Gastroesophageal sphincter (tissue), 4 donors: ENCODE data around the gene SMARCA1. TPM values are rescaled to one million over a fixed set of nuclear protein-coding genes. Genes with fewer than 3 reads are reported as not detected.

Source experiments
- ATAC-seq: fragments of 150-250 bp; one replicate; pipeline ENCODE4 v1.9.1; 2016; ENCODE audit warnings: mild to moderate bottlenecking, moderate library complexity
- H3K27ac ChIP-seq, 4 donors: fragments of 200-600 bp; sonication (generic) in 3 of 4; 1 replicate in 3 of 4; 2 replicates in 1 of 4; pipeline ENCODE4 v1.5.1; 2016 to 2019
- H3K27me3 ChIP-seq: fragments of 200-600 bp; sonication (generic); one replicate; pipeline ENCODE4 v1.5.1; 2019
- H3K36me3 ChIP-seq, 2 donors: fragments of 200-600 bp; sonication (generic); one replicate each; pipeline ENCODE4 v1.5.1; 2019; ENCODE audit warnings: control low read depth in 1 of 2
- H3K4me1 ChIP-seq, 3 donors: fragments of 200-600 bp; sonication (generic); 1 replicate in 2 of 3; 2 replicates in 1 of 3; pipeline ENCODE4 v1.5.1; 2016 to 2019; ENCODE audit warnings: control low read depth in 2 of 3
- H3K4me3 ChIP-seq, 2 donors: fragments of 200-600 bp; sonication (generic); one replicate each; pipeline ENCODE4 v1.5.1; 2019; ENCODE audit warnings: mild to moderate bottlenecking in 1 of 2, moderate library complexity in 1 of 2
- H3K9me3 ChIP-seq, 3 donors: fragments of 200-600 bp; sonication (generic); one replicate each; pipeline ENCODE4 v1.5.1; 2017 to 2019; ENCODE audit warnings: control low read depth in 2 of 3
- EP300 ChIP-seq: sonication (generic); formaldehyde crosslinking; IDR thresholded peaks from one replicate; pipeline ENCODE4 v1.6.1; 2017; ENCODE audit warnings: antibody characterized with exemption, mild to moderate bottlenecking
- POLR2A ChIP-seq, 2 donors: fragments of 450-650 bp; IDR thresholded peaks; one replicate each; pipeline ENCODE4 v1.6.1; 2017; ENCODE audit warnings: antibody characterized with exemption in 2 of 2, mild to moderate bottlenecking in 2 of 2, moderate library complexity in 1 of 2
- POLR2AphosphoS5 ChIP-seq: sonication (generic); formaldehyde crosslinking; IDR thresholded peaks from one replicate; pipeline ENCODE4 v1.6.1; 2017; ENCODE audit warnings: antibody characterized with exemption
- WGBS, 2 donors: methylation state at CpG; one replicate each; pipeline ENCODE4 v1.1.5; 2018; ENCODE audit warnings: low coverage in 1 of 2; 5-methylcytosine and 5-hydroxymethylcytosine counted together
- total RNA-seq, 4 donors: library from RNA; depleted of rRNA; stranded (reverse); fragments of >200 nt; gene quantifications; one replicate each; pipeline ENCODE4 v1.1.0, GENCODE V29; 2016
- TF ChIP-seq, protein P1 (sequence below), 4 experiments: fragments of 200-600 bp in 2 of 4; fragments of 450-650 bp in 2 of 4; sonication (generic) in 1 of 4; IDR thresholded peaks; one replicate each; pipeline ENCODE4 v1.5.1; 2017 to 2019; ENCODE audit warnings: antibody characterized with exemption in 4 of 4, mild to moderate bottlenecking in 2 of 4, moderate library complexity in 2 of 4

SMARCA1 gene
- total RNA-seq, 4 donors from 2014 or later: 55.4 to 91.7 (median 64.1) TPM

DNA sequence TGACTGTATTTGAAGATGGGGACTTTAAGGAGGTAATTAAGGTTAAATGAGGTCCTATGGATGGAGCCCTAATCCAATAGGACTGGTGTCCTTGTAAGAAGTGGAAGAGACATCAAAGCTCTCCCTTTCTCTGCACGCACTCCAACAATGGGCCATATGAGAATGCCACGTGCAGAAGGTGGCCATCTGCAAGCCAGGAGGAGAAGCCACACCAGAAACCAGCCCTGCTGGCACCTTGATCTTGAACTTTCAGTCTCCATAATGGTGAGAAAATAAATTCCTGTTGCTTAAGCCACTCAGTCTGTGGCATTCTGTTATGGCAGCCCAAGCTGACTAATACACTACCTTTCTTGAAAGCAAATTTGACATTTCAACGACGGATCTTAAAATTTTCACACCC lies 73.2 kb downstream of the SMARCA1 start:
- 46% methylated on average over 4 of the region's 4 CpGs; no CpG with 5 or more reads in 1 of the 2 donors for WGBS, 2 donors
- no peak for ATAC-seq
- Histone ChIP-seq H3K9me3 (no peaks in the 10 kb centered on the region), H3K27ac (no peak overlapping the region), H3K36me3 (no peaks in the 10 kb centered on the region), H3K4me1 (no peaks in the 10 kb centered on the region), H3K4me3 (no peak overlapping the region), H3K27me3 (no peaks in the 10 kb centered on the region)
- TF ChIP-seq POLR2AphosphoS5: no peak
- no peak for TF ChIP-seq POLR2A (IDR thresholded peaks at IDR 0.05)
- TF ChIP-seq EP300: no peak
- TF ChIP-seq, protein P1, sequence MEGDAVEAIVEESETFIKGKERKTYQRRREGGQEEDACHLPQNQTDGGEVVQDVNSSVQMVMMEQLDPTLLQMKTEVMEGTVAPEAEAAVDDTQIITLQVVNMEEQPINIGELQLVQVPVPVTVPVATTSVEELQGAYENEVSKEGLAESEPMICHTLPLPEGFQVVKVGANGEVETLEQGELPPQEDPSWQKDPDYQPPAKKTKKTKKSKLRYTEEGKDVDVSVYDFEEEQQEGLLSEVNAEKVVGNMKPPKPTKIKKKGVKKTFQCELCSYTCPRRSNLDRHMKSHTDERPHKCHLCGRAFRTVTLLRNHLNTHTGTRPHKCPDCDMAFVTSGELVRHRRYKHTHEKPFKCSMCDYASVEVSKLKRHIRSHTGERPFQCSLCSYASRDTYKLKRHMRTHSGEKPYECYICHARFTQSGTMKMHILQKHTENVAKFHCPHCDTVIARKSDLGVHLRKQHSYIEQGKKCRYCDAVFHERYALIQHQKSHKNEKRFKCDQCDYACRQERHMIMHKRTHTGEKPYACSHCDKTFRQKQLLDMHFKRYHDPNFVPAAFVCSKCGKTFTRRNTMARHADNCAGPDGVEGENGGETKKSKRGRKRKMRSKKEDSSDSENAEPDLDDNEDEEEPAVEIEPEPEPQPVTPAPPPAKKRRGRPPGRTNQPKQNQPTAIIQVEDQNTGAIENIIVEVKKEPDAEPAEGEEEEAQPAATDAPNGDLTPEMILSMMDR (IDR thresholded peaks at IDR 0.05): no peak

DNA sequence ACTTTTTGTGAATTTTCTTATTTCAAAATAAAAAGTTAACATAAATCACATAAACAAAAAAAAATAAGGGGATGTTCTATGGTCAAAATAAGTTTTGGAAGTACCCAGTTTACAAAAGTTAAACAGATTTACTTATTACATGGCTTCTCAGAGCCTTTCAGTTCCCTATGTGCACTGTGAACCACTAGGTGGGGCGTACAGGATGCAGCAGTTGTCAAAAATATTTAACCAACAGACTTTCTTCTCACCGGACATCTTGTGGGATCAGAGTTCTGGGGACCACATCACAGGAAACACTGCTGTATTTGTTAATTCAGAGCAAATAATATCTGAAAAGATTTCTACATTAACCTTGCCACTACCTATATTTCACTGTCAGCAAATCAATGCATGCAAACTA lies 74.1 kb downstream of the SMARCA1 start:
- H3K27me3 ChIP-seq: no peaks in the 10 kb centered on the region
- no peak overlapping the region for H3K4me3 ChIP-seq
- no peaks in the 10 kb centered on the region for H3K4me1 ChIP-seq
- 48 to 60% methylated on average over 2 of the region's 2 CpGs for WGBS, 2 donors
- H3K27ac ChIP-seq: no peak overlapping the region
- no peak for ATAC-seq
- TF ChIP-seq, protein P1 (IDR thresholded peaks at IDR 0.05): no peak
- TF ChIP-seq POLR2A (IDR thresholded peaks at IDR 0.05) (no peak), POLR2AphosphoS5 (no peak), EP300 (no peak)
- no peaks in the 10 kb centered on the region for H3K9me3 ChIP-seq
- no peaks in the 10 kb centered on the region for H3K36me3 ChIP-seq

DNA sequence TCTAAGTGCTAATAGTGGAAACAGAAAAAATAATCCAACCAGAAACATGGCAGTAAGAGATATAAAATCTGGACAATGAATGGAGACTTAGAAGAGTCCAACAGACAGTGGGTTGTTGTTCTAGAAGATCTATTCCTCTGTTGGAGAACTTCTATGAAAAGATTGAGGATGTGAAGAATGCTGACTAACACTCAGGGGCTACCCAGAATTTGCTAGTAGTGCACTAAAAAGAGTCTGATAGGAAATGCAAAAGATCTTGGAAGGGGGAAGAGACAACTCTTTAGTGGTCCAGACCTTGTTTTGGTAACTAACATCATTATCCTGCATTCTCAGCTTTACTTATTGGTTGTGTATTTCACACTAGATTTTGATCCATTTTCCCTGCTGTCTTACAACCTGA lies 77.9 kb downstream of the SMARCA1 start:
- no peak for TF ChIP-seq POLR2AphosphoS5
- TF ChIP-seq POLR2A (IDR thresholded peaks at IDR 0.05): no peak
- TF ChIP-seq, protein P1 (IDR thresholded peaks at IDR 0.05): no peak
- no peak for TF ChIP-seq EP300
- Histone ChIP-seq H3K36me3 (peaks cover 0 to 7% of the 10 kb centered on the region in 2 donors), H3K27me3 (no peaks in the 10 kb centered on the region), H3K4me3 (no peak overlapping the region), H3K9me3 (no peaks in the 10 kb centered on the region), H3K27ac (no peak overlapping the region), H3K4me1 (no peaks in the 10 kb centered on the region)
- ATAC-seq: no peak

DNA sequence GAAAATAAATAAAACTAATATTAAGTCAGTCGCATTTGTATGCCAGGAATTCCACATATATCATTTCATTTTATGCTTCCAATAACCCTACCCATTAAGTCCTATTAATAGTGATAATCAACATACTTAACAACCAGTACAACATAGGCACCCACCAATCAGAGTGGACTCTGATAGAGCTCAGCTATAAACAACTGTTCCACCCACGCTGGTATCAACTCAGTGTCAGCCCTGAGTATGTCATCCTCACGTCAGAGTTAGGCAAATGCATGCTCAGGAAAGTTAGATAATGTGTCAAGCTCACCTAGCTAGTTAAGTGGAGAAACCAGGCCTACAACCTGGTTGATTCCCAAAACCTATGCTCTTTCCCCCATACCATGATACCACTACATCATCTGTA lies 89.3 kb downstream of the SMARCA1 start:
- no peak for ATAC-seq
- TF ChIP-seq, protein P1 (IDR thresholded peaks at IDR 0.05): no peak
- TF ChIP-seq POLR2A (IDR thresholded peaks at IDR 0.05): no peak
- no peak for TF ChIP-seq POLR2AphosphoS5
- no peak for TF ChIP-seq EP300
- 67 to 78% methylated on average over 1 to 3 of the region's 3 CpGs for WGBS, 2 donors

DNA sequence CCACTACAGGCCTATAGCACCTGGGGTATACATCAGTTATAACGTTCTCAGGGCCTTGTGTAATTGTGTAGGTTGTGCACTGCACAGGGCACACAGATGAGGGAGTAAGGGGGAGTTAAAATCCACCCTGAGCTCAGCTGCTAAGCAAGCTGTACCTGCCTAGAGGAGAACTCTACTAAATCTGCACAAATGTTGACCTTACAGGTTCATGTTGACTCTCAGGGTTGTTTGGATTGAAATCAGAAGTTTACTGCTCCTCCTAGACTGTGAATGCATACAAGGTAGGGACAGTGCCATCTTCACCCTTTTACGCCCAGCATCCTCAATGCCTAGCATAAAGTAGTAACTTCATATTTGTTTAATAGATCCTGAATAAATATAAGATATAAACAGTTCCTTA lies 89.8 kb downstream of the SMARCA1 start:
- no peak overlapping the region for H3K4me3 ChIP-seq
- no peak for ATAC-seq
- no peak overlapping the region for H3K27ac ChIP-seq
- H3K27me3 ChIP-seq: no peaks in the 10 kb centered on the region
- TF ChIP-seq EP300 (no peak), POLR2AphosphoS5 (no peak), POLR2A (IDR thresholded peaks at IDR 0.05) (no peak)
- TF ChIP-seq, protein P1 (IDR thresholded peaks at IDR 0.05): no peak
- no peaks in the 10 kb centered on the region for H3K9me3 ChIP-seq
- no peaks in the 10 kb centered on the region for H3K4me1 ChIP-seq
- WGBS, 2 donors: 54 to 100% methylated on average over 1 to 2 of the region's 2 CpGs
- H3K36me3 ChIP-seq: peaks cover 0 to 5% of the 10 kb centered on the region in 2 donors

More for the DNA sequence above, 89.3 kb downstream of the SMARCA1 start:
- Histone ChIP-seq H3K9me3 (no peaks in the 10 kb centered on the region), H3K36me3 (peaks cover 0 to 5% of the 10 kb centered on the region in 2 donors), H3K4me1 (no peaks in the 10 kb centered on the region), H3K27ac (no peak overlapping the region), H3K27me3 (no peaks in the 10 kb centered on the region), H3K4me3 (no peak overlapping the region)
